SHP77 (cell line): Measurements from ENCODE around the gene NBPF3.
"Not testable (repeated sequence)": the region's sequence is repeated elsewhere in the genome, so short reads cannot be mapped to it uniquely, and the experiment has no call there.

Experiments used
- DNase-seq, 2 experiments: peaks; one replicate each; lab custom pipeline; 2025; lab: John Stamatoyannopoulos, UW

Gene NBPF3, protein sequence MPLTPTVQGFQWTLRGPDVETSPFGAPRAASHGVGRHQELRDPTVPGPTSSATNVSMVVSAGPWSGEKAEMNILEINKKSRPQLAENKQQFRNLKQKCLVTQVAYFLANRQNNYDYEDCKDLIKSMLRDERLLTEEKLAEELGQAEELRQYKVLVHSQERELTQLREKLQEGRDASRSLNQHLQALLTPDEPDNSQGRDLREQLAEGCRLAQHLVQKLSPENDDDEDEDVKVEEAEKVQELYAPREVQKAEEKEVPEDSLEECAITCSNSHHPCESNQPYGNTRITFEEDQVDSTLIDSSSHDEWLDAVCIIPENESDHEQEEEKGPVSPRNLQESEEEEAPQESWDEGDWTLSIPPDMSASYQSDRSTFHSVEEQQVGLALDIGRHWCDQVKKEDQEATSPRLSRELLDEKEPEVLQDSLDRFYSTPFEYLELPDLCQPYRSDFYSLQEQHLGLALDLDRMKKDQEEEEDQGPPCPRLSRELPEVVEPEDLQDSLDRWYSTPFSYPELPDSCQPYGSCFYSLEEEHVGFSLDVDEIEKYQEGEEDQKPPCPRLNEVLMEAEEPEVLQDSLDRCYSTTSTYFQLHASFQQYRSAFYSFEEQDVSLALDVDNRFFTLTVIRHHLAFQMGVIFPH

DNA sequence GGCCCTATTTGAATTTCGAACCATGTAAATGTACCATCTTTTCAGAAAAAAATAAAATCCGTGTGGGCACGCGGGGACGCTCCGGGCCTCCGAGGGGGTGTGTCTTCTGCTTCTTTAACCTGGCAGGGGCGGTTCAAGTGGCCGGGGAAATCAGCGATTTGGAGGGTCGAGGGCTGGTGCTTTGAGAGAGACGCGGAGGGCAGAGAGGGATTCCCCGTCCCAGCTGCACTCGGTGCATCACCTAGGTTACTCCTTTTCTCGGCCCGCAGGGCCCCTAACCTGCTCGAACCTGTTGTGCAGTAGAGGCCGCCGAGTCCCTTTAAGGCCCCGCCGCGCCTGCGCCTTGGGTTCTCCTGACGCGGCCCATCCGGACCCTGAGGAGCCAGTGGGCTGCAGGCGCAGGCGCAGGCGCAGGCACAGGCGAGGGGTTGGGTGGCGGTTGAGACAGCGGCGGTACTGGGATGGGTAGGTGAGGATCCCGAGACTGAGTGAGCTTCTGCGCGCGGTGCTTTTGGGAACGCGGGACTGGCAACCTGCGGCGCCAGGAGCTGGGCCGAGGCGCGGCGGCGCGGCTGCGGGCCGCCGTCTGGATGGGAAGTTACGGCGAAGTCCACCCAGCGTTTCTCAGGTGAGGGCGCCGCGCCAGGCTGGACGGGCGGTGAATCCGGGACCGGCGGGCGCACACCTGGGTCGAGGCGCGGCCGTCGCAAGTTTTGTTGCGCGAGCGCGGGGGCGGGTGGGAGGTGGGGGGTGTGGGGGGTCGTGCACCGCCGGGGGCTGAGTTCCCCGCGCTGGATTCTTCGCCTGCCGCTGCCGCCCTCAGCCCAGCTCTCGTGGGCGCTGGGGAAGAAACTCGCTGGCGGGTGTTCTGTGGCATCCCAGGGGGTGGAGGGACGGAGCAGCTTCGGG is at the start of gene NBPF3:
NBPF3 (plus strand) TSS at position 417 of the 909 bp plus-strand sequence. CDS start 4,950 bp downstream, outside the sequence.
- DNase-seq: peak; percentile 79 to 93

DNA sequence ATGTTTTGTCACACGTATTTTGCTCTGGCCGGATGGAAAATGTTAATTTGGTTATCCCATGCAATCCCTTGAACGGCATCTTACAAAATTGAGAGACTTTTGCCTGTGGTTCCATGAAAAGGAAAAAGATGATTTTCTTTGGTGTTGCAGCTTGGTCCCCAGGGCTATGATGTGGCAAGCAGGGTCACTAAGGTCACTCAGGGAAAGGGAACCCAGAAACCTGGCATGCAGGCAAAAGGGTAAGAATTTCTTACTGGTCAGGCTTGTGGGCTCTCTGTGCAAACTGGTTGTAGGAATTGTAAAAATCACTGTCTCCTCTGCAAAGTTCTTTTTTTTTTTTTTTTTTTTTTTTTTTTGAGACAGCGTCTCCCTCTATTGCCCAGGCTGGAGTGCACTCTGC is 48.4 kb upstream of the NBPF3 start:
- DNase-seq: no peak

DNA sequence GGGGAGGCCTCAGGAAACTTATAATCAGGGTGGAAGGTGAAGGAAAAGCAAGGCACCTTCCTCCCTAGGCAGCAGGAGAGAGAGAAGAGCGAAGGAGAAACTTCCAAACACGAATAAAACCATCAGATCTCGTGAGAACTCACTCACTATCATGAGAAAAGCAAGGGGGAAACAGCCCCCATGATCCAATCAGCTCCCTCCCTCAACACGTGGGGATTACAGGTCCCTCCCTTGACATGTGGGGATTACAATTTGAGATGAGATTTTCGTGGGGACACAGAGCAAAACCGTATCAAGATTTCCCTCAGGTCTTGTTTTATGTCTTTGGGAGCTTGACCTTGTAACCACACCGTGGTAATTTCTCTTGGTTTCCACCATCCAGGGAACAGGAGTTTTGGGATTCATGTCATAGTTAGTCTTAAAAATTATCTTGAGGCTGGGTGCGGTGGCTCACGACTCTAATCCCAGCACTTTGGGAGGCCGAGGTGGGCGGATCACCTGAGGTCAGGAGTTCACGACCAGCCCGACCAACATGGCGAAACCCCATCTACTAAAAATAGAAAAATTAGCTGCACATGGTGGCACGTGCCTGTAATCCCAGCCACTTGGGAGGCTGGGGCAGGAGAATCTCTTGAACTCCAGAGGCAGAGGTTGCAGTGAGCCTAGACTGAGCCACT is 47.2 kb upstream of the NBPF3 start:
- no peak for DNase-seq

DNA sequence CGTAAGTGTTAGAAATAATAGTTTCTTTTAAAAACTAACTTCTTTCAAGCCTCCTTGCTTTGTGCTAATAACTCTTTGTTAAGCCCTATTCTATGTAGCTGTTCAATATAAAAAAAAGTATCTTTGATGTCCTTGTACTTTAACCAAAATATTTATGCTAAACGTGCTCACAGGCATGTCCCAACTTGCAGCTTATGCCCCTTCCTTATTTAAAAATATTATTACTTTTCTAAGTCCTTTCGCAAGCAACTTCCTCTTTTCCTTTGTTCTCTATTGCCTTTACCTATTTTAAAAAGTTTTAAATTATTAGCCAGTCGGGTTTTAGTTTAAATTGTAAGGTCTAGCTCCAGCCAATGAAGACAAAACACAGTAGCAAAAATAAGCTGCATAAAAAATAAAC is 43.4 kb upstream of the NBPF3 start:
- no peak for DNase-seq

DNA sequence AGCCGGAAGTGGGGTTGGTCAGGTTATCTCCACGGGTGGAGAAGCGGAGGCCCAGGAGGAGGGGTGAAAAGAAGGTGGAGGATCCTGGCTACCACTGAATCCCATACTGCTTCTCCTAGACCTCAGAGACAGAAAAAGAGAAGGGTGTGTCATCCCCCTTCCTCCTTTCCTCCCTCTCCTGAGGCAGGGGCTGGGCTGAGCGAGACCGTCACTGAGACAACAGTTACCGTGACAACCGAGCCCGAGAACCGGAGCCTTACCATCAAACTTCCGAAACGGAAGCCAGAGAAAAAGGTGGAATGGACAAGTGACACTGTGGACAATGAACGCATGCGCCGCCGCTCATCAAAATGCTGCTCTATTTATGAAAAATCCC is 42.1 kb upstream of the NBPF3 start:
- no peak for DNase-seq

DNA sequence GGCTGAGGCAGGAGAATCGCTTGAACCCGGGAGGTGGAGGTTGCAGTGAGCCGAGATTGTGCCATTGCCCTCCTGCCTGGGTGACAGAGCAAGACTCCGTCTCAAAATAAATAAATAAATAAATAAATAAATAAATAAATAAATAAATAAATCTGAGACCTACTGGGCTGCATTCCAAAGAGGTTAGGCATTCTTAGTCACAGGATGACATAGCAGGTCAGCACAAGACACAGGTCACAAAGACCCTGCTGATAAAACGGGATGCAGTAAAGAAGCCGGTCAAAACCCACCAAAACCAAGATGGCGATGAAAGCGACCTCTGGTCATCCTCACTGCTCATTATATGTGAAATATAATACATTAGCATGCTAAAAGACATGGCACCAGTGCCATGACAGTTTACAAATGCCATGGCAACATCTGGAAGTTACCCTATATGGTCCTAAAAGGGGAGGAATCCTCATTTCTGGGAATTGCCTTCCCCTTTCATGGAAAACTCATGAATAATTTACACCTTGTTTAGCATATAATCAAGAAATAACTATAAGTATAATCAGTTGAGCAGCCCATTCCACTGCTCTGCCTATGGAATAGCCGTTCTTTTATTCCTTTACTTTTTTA is 38.1 kb upstream of the NBPF3 start:
- not testable (repeated sequence) for DNase-seq

DNA sequence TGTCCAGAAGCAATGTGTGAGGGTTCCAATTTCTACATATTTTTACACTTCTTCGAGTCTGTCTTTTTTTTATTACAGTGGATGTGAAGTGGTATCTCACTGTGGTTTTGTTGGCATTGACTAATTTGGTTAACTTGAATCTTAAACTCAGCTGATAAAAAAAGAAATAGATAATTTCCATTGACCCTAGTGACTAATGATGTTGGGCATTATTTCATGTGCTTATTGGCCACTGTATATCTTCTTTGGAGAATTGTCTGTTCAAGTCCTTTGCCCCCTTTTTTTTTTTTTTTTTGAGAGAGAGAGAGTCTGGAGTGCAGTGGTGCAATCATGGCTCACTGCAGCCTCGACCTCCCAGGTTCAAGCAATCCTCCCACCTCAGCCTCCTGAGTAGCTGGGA is 33.3 kb upstream of the NBPF3 start:
- DNase-seq: no peak

DNA sequence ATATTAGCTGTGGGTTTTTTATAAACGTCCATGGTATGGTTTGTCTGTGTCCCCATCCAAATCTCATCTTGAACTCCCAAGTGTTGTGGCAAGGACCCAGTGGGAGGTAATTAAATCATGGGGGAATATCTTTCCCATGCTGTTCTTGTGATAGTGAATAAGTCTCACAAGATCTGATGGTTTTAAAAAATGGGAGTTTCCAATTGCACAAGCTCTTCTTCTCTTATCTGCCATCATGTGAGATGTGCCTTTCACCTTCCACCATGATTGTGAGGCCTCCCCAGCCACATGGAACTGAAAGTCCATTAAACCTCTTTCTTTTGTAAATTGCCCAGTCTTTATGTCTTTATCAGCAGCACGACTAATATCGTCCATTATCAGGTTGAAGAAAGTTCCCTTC is 30.0 kb upstream of the NBPF3 start:
- DNase-seq: not testable (repeated sequence)

DNA sequence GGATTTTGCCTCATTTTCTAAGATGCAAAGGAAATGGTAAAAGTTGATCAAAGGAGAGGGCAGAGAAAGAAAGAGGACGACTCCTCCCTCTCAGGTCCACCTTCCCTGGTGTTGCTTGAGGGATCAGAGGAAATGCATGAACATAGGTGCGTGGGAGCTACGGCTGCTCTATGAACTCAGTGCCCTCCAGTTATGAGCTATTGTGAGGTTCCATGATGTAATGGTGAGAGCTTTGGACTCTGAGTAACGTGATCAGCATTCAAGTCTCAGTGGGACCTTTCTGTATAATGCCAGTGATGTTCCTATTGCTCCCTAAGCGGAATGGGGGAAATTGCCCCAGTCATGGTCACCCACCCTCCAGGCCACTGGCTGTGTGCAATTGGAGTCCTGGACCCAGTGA is 25.9 kb upstream of the NBPF3 start:
- no peak for DNase-seq

DNA sequence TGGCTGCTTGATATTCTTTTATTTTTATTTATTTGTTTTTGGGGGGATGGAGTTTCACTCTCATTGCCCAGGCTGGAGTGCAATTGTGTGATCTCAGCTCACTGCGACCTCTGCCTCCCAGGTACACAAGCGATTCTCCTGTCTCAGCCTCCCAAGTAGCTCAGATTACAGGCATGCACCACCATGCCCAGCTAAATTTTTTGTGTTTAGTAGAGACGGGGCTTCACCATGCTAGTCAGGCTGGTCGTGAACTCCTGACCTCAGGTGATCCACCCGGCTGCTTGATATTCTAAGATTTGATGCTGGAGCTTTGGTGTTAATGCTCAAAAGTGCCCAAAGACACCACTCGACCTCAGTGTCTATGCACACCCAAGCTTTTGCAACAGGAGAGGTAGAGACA is 19.6 kb upstream of the NBPF3 start:
- not testable (repeated sequence) for DNase-seq

DNA sequence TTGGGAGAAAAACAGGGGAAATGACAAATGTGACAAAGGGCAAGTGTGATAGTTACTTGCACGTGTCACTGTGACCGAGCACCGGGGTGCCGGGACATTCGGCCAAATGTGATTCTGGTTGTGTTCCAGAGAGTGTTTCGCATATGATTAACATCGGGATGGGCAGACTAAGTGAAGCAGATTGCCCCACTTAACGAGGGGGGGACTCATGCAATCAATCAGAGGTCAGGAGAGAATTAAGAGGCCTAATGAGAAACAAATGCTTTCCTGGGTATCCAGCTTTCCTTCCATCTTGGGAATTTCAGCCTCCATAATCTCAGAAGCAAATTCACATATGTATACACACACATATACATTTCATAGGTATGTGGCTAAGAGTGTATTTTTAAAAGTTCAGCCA is 18.6 kb upstream of the NBPF3 start:
- not testable (repeated sequence) for DNase-seq

DNA sequence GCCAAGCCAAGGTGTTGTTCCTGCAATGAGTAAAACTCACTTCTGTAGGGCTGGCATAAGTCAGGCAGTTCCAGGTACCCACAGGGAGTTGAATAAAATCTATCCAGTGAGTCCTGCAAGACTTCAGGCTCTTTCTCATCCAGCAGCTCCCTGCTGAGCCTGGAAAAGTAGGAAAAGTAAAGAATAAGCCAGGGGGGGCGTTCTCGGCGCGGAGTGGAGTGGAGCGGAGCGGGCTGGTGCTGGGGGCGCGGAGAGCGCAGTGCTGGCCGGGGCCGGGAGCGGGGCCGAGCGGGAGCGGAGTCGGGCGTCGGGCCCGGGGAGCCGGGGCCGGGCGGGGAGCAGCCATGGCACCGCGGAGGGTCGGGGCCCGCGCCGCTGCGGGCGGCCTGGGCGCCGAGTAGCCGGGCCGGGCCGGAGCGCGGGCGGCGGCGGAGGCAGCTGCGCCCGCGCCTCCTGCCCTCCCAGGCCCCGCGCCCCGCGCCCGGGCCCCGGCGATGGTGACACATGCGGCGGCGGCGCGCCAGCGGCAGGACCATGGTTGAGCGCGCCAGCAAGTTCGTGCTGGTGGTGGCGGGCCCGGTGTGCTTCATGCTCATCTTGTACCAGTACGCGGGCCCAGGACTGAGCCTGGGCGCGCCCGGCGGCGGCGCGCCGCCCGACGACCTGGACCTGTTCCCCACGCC is 12.0 kb upstream of the NBPF3 start:
- not testable (repeated sequence) for DNase-seq

DNA sequence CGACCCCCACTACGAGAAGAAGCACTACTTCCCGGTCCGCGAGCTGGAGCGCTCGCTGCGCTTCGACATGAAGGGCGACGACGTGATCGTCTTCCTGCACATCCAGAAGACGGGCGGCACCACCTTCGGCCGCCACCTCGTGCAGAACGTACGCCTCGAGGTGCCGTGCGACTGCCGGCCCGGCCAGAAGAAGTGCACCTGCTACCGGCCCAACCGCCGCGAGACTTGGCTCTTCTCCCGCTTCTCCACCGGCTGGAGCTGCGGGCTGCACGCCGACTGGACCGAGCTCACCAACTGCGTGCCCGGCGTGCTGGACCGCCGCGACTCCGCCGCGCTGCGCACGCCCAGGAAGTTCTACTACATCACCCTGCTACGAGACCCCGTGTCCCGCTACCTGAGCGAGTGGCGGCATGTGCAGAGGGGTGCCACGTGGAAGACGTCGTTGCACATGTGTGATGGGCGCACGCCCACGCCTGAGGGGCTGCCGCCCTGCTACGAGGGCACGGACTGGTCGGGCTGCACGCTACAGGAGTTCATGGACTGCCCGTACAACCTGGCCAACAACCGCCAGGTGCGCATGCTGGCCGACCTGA is 11.4 kb upstream of the NBPF3 start:
- DNase-seq: not testable (repeated sequence)

DNA sequence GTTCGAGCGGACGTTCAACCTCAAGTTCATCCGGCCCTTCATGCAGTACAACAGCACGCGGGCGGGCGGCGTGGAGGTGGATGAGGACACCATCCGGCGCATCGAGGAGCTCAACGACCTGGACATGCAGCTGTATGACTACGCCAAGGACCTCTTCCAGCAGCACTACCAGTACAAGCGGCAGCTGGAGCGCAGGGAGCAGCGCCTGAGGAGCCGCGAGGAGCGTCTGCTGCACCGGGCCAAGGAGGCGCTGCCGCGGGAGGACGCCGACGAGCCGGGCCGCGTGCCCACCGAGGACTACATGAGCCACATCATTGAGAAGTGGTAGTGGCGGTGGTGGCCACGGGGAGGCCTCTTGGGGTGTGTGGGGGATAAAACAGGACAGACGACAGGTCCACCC is 10.7 kb upstream of the NBPF3 start:
- not testable (repeated sequence) for DNase-seq

DNA sequence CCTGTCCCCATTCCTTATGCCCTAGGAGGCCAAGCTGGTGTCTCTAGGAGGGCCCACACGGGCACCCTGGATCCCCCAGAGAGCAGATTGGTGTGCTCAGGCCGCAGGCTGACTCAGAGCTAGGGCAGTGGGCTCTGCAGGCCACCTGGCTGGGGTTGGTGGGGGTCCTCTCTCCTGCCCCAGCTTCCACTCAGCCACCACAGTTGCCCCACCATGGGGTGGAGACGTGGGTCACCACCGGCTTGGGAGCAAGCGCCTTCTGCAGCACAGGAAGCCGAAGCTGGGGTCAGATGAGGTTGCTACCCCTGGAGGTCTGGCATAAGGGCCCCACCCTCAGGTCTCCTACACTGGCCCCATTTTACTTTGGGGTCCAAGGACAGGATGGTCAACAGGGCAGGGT is 9.1 kb upstream of the NBPF3 start:
- DNase-seq: not testable (repeated sequence)

DNA sequence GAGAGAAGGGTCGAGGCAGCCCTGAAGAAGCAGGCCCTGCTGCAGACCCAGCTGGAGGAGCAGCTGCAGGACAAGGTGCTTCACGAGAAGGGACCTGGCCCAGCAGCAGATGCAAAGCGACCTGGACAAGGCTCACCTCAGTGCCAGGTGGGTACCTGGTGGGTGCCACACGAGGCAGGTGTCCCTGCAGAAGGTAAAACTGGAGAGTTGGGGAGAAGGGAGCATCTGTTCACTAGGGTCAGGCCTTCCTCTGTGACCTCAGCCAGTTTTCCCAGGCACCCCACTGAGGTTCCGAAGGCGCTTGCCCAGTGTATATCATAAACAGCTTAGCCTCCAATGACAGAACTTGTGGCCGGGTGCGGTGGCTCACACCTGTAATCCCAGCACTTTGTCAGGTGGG is 5.5 kb upstream of the NBPF3 start:
- DNase-seq: no peak

DNA sequence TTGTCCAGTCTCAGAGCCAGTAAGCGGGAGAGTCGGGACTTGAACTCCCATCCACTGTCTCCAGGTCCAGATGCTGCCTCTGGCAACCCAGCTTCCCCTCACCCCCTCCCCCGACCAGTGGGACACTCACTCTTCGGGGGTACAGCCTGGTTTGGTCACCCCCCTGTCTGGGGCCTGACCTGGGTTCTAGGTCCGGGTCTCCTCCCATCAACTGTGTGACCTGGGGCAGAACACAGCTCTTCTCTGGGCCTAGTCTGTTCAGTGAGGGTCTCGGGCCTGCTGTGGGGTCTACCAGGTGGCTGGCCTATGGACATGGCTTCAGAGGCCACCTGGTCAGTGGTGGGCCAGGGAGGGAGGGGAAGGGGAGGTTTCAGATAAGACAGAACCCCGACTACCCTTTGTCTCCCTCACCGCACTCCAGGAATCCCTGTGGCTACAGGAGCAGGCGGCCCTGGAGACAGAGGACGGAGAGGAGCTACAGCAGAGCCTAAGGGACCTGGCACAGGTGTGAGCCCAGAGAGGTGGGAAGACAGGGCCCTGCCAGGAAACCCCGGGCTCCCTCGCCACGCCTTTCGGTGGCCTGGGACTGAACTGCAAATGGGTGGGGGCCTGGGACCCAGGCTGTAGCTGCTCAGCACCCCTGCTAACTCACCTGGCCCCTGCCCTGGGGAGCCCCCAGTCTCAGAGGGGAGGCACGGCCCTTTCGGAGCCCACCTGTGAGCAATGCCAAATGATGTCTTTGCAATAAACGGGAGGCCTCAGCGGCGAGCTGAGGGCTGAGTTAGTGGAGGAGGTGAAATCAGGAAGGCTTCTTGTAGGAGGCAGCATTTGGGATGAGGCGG is 4.1 kb upstream of the NBPF3 start:
- DNase-seq: no peak

DNA sequence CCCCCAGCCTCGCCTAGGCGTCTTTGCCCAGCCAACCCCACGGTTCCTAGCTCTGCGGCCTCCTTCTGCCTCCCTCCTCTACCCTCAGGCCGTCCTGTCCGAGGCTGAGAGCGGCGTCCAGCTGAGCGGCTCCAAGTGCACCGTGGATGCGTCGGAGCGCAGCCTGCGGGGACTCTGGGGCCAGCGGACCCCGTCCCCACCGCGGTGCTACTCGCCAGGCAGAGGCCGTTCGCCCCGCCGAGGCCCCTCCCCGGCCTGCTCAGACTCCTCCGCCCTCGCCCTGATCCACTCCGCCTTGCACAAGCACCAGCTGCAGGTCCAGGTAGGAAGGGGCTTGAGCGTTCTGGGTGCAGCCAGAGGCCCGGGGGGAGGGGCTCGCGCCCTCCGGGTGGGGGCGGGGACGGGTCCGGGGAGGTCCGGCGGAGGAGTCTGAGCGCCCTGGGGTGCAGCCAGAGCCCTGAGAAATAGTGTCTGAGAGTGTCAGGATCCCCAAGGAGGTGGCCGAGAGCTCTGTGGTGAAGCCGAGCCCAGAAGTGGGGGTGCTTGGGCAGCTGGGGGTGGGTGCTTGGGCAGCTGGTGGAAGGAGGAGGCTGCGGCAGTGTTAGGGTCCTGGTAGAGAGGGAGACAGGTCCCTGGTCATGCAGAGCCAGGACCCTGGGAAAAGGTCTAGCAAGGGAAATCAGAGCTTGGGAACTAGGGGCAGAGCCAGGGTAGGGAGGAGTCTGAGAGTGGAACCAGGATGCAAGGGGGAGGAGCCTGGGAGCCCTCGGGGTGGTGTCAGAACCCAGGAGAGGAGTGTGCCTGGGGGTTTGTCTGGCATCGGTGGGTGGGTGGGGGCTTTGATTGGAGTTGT is 3.2 kb upstream of the NBPF3 start:
- no peak for DNase-seq

DNA sequence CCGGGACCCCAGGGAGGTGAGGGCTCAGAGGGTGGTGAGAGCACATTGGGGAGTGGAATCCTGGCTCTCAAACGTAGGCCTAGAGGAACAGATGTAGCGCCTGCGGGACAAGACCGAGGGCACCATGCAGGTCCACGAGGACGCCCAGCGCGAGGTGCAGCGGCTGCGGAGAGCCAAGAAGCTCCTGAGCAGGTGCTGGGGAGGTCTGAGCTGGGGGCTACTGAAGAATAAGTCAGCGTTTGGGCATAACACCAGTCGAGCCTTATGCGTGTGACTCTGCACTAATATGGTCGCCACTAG is 2.6 kb upstream of the NBPF3 start:
- no peak for DNase-seq
